GM12875 (cell line): ENCODE results near the gene CYREN.
A peak's percentile ranks its signal among the peaks of the same experiment; 100 is the strongest.

Experiments used
- H3K4me3 ChIP-seq: one replicate; pipeline ENCODE4 v1.5.1; 2011; ENCODE audit warnings: low read depth, low read length, control low read depth
- TF ChIP-seq, protein P1 (sequence below): IDR thresholded peaks from 2 replicates; pipeline ENCODE4 v1.5.1; 2011; ENCODE audit warnings: low read depth, mild to moderate bottlenecking, control low read depth, inconsistent platforms, low read length, moderate library complexity, borderline replicate concordance; ENCODE audit not compliant: insufficient read depth

CYREN gene

DNA sequence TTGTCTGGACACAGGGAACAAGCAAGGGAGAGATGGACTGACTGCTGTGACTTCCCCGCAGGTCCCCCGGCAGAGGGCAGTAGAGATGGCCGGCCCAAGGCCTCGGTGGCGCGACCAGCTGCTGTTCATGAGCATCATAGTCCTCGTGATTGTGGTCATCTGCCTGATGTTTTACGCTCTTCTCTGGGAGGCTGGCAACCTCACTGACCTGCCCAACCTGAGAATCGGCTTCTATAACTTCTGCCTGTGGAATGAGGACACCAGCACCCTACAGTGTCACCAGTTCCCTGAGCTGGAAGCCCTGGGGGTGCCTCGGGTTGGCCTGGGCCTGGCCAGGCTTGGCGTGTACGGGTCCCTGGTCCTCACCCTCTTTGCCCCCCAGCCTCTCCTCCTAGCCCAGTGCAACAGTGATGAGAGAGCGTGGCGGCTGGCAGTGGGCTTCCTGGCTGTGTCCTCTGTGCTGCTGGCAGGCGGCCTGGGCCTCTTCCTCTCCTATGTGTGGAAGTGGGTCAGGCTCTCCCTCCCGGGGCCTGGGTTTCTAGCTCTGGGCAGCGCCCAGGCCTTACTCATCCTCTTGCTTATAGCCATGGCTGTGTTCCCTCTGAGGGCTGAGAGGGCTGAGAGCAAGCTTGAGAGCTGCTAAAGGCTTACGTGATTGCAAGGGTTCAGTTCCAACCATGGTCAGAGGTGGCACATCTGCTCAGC lies 6.0 kb downstream of the CYREN start:
- no peak overlapping the region for H3K4me3 ChIP-seq
- TF ChIP-seq, protein P1, sequence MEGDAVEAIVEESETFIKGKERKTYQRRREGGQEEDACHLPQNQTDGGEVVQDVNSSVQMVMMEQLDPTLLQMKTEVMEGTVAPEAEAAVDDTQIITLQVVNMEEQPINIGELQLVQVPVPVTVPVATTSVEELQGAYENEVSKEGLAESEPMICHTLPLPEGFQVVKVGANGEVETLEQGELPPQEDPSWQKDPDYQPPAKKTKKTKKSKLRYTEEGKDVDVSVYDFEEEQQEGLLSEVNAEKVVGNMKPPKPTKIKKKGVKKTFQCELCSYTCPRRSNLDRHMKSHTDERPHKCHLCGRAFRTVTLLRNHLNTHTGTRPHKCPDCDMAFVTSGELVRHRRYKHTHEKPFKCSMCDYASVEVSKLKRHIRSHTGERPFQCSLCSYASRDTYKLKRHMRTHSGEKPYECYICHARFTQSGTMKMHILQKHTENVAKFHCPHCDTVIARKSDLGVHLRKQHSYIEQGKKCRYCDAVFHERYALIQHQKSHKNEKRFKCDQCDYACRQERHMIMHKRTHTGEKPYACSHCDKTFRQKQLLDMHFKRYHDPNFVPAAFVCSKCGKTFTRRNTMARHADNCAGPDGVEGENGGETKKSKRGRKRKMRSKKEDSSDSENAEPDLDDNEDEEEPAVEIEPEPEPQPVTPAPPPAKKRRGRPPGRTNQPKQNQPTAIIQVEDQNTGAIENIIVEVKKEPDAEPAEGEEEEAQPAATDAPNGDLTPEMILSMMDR: no peak

GRCh38 chr7:135162382-135163001 lies 8.0 kb downstream of the CYREN start:
- no peak overlapping the region for H3K4me3 ChIP-seq
- TF ChIP-seq, protein P1: no peak

DNA sequence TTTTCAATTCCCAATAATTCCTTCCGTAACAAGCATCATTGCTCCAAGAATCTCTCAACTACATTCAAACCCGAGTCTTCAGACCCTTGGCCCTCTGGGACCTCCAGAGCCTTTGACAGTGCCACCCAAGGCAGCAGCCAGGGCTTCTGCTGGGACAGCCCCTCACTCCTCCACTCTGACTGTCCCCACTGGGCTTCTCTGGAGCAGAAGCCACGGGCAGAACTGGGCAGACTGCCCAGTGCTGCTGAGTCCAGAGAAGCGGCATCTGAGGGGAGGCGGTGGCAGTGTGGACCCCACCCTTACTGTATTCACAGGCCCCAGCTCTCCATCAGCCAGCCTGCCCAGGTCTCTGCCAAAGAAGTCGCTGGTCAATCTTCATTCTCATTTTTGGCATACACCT lies 8.8 kb downstream of the CYREN start:
- TF ChIP-seq, protein P1: no peak

DNA sequence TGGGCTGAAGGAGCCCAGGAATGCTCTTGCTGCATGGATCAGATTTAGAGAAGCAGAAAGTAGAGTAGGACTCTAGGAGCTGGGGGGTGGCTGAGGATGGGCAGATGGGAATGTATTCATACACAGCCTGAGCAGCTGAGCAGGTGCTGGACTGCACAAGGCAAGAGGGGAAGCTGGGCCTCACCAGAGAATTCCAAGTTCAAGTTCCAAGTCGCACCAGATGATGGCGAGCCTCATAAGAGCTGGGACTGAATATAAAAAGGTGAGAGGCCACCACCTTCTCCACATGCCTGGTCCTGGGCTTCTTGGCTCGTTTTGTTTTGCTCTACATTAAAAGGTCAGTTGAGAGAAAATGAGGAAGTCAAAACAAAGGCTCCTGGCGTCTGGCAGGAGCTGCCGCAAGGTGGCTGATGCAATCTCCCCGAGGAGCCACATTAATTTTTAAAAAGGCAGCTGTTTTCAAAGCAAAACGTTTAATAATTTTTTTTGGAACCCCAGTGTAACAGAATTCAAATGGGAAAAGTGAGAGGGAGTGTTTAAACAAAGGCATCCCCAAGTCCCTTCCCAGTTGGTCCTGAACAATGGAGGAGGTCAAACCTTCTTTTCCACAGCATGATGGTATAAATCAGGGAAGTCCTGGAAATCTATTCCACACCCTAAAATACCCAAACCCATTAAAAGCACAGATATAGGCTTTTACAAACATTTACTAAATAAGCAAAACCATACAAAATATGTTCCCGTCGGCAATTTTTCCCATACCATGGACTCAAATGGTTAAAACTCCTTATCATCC lies 9.5 kb downstream of the CYREN start:
- no peak overlapping the region for H3K4me3 ChIP-seq
- TF ChIP-seq, protein P1: peak; percentile 20; the same call in 1 of the 2 replicates

More for the DNA sequence above, 8.8 kb downstream of the CYREN start:
- no peak overlapping the region for H3K4me3 ChIP-seq

GRCh38 chr7:135160098-135160857 lies 10.2 kb downstream of the CYREN start:
- TF ChIP-seq, protein P1: no peak
- no peak overlapping the region for H3K4me3 ChIP-seq

- TF ChIP-seq, protein P1: no peak
- H3K4me3 ChIP-seq: no peak overlapping the region
These were observed 11.0 kb downstream of the CYREN start for GRCh38 chr7:135159359-135160085.
